ENCODE data around the gene CRACR2B. TPM values are rescaled to one million over a fixed set of nuclear protein-coding genes. Genes with fewer than 3 reads are reported as not detected.

Gene CRACR2B
- 10 to 100 TPM; 18.9 to 27.7 TPM for total RNA-seq
- long read RNA-seq, transcript CRACR2B-202 (9 exons, 1,578 nt), result major isoform, 5 of 38 reads
- long read RNA-seq, partial matches to known transcripts, result 2 of 38 reads
- long read RNA-seq, other reads (novel, unspliced or antisense), result 31 of 38 reads

- DNase-seq (no peak), ATAC-seq (no peak)
- intact Hi-C loops (cut with DNase I), result no loop called here
These were observed at the start of gene CRACR2B for GRCh38 chr11:827897-828192. CRACR2B (plus strand) TSS chr11:827919; CDS start chr11:828608, 689 bp downstream.

- ATAC-seq (no peak), DNase-seq (no peak)
- intact Hi-C loops (cut with DNase I), result no loop called here
These were observed 48.5 kb upstream of the CRACR2B start for GRCh38 chr11:778976-779954.

GRCh38 chr11:779955-780532 is 47.7 kb upstream of the CRACR2B start:
- DNase-seq (no peak), ATAC-seq (no peak)
- intact Hi-C loops (cut with DNase I), result no loop called here

GRCh38 chr11:782264-783174 is 45.2 kb upstream of the CRACR2B start:
- no peak for DNase-seq

GRCh38 chr11:783581-784015 is 44.1 kb upstream of the CRACR2B start:
- peak; percentile 85 to 90 for ATAC-seq
- intact Hi-C loops (cut with DNase I), result no loop called here
- peak; percentile 83 for DNase-seq

More at GRCh38 chr11:782264-783174, 45.2 kb upstream of the CRACR2B start:
- intact Hi-C loops (cut with DNase I), result no loop called here
- no peak for ATAC-seq

GRCh38 chr11:786235-787083 is 41.3 kb upstream of the CRACR2B start:
- ATAC-seq, result no peak
- no peak for DNase-seq
- intact Hi-C loops (cut with DNase I), result no loop called here

GRCh38 chr11:787084-787675 is 40.5 kb upstream of the CRACR2B start:
- no peak for DNase-seq
- no peak for ATAC-seq
- intact Hi-C loops (cut with DNase I), result no loop called here

- intact Hi-C loops (cut with DNase I), result no loop called here
- ATAC-seq (no peak), DNase-seq (no peak)
These were observed 39.6 kb upstream of the CRACR2B start for GRCh38 chr11:788009-788640.

GRCh38 chr11:788953-789940 is 38.5 kb upstream of the CRACR2B start:
- ATAC-seq (no peak), DNase-seq (no peak)
- intact Hi-C loops (cut with DNase I), result no loop called here

GRCh38 chr11:789943-790342 is 37.8 kb upstream of the CRACR2B start, which contains the start of gene CEND1:
CEND1 (minus strand) TSS chr11:790090; CDS start chr11:788576, 1,514 bp downstream.
- DNase-seq (no peak), ATAC-seq (peak; percentile 26 to 34)
- intact Hi-C loops (cut with DNase I), result no loop called here

- intact Hi-C loops (cut with DNase I), result no loop called here
- ATAC-seq (no peak), DNase-seq (no peak)
These were observed 36.8 kb upstream of the CRACR2B start for GRCh38 chr11:790721-791564.

- DNase-seq (no peak), ATAC-seq (no peak)
- intact Hi-C loops (cut with DNase I), result no loop called here
These were observed 35.8 kb upstream of the CRACR2B start for GRCh38 chr11:791658-792534.

GRCh38 chr11:792535-792821 is 35.2 kb upstream of the CRACR2B start:
- DNase-seq (no peak), ATAC-seq (no peak)
- intact Hi-C loops (cut with DNase I), result no loop called here

GRCh38 chr11:792873-793272 is 34.8 kb upstream of the CRACR2B start:
- ATAC-seq (no peak), DNase-seq (no peak)
- intact Hi-C loops (cut with DNase I), result no loop called here

- intact Hi-C loops (cut with DNase I), result no loop called here
- no peak for ATAC-seq
- DNase-seq, result no peak
These were observed 34.2 kb upstream of the CRACR2B start for GRCh38 chr11:793556-793955.

All from left cardiac atrium (tissue), 4 donors.